Prostate gland (tissue), 2 donors: Measurements from ENCODE around the gene MINK1.

ENCODE experiments used
- CTCF ChIP-seq, 4 experiments: fragments of 200-600 bp in 2 of 4; fragments of 450-650 bp in 2 of 4; sonication (generic) in 2 of 4; IDR thresholded peaks; 1 replicate in 3 of 4; 2 replicates in 1 of 4; pipeline ENCODE4 v1.5.1; 2016 to 2019; ENCODE audit warnings: antibody characterized with exemption in 4 of 4, mild to moderate bottlenecking in 2 of 4, moderate library complexity in 2 of 4
- POLR2A ChIP-seq: fragments of 450-650 bp; IDR thresholded peaks from one replicate; pipeline ENCODE4 v1.6.1; 2016; ENCODE audit warnings: antibody characterized with exemption, mild to moderate bottlenecking

GRCh38 chr17:4859816-4860625 lies 26.9 kb downstream of the MINK1 start:
- TF ChIP-seq CTCF (IDR thresholded peaks at IDR 0.05): no peak
- TF ChIP-seq POLR2A: no peak
